Activated CD4-positive, alpha-beta T cell treated with anti-CD3 and anti-CD28 coated beads for 4 hours (primary cell): ENCODE results near the gene CCDC7.
A peak's percentile ranks its signal among the peaks of the same experiment; 100 is the strongest.
"Not testable (repeated sequence)": the region's sequence is repeated elsewhere in the genome, so short reads cannot be mapped to it uniquely, and the experiment has no call there.

ENCODE experiments used
- DNase-seq, 2 donors: peaks; one replicate each; pipeline ENCODE4 v3.0.0-alpha.2; 2020

CCDC7 gene

DNA sequence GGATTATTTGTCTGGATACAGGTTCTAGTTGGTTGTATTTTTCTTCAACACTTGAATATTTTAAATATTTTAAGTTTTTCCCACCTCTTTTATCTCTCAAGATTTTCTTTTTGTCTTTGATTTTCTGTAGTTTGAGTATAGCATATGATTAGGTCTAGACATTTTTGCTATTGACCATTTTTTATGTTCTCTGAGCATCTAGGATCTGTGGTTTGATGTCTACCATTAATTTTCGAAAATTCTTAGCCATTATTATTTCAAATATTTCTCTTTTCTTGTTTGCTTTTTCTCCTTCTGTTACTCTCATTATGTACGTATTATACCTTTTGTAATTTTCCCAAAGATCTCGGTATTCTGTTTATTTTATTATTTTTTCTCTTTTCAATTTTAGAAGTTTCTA lies 293.0 kb downstream of the CCDC7 start:
- no peak for DNase-seq

GRCh38 chr10:32744321-32744720 lies 298.4 kb downstream of the CCDC7 start:
- no peak for DNase-seq

DNA sequence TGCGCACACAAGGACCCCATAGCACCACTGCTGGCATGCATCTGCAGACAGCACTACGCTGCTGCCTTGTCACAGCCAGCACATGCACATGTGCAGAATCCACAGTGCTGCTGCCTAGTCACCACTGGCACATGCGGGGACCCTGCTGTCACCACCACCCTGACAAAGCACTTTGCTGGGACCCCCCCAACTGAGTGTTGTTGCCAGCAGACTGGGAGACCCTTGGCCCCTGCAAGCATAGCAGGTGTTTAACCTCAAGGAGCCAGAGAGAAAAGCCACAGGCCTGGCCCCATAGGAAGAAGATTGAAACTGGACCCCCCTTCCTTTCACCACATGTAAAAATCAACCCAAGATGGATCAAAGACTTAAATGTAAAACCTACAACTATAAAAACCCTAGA lies 300.9 kb downstream of the CCDC7 start:
- no peak for DNase-seq

DNA sequence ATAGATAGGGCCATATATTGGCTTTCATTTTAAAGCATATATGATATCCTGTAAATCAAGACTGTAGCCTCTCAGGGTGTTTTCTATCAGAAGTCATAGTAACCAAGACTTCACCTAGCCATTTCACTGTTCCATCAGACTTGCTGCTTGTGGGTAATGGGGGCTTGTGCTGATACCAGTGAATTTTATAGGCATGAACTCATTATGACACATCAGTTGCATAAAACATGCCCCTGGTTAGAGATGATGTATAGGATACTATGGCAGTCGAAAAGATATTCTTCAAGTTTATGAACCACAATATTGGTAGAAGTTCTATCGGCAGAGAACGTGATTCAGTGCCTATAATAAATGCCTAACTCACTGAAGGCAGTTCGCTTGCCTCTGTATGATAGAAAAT lies 305.6 kb downstream of the CCDC7 start:
- no peak for DNase-seq

GRCh38 chr10:32754900-32755299 lies 309.0 kb downstream of the CCDC7 start:
- not testable (repeated sequence) for DNase-seq

DNA sequence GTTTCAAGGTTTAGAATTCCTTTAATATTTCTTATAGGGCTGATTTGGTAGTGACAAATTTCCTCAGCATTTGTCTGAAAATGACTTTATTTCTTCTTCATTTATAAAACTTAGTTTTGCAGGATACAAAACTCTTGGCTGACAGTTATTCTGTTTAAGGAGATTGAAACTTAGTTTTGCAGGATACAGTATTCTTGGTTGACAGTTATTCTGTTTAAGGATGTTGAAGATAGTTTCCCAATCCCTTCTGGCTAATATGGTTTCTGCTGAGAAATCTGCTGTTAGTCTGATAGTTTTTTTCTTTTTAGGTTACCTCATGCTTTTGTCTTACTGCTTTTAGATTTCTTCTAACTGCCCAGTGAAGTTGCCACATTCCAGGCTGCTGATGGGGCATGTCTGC lies 325.3 kb downstream of the CCDC7 start:
- DNase-seq: no peak

- DNase-seq: no peak
These were observed 327.2 kb downstream of the CCDC7 start for GRCh38 chr10:32773105-32773504.

DNA sequence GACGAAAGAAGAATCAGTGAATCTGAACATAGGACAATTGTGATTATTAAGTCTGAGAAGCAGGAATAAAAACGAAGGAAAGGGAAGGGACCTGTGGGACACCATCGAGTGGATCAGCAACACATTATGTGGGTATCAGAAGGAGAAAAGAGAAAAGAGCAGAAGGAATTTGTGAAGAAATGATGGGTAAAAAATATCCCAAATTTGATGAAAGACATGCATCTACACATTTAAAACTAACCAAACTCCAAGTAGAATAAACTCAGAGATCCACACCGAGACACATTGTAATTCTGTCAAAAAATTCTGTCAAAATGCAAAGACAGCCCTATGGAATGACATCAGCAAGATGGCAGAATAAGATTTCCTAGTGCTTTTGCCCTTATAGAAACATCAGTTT lies 341.0 kb downstream of the CCDC7 start:
- no peak for DNase-seq

- DNase-seq: no peak
These were observed 341.8 kb downstream of the CCDC7 start for GRCh38 chr10:32787690-32788284.

GRCh38 chr10:32788359-32788758 lies 342.4 kb downstream of the CCDC7 start:
- DNase-seq: no peak

GRCh38 chr10:32790483-32790882 lies 344.5 kb downstream of the CCDC7 start:
- DNase-seq: no peak

DNA sequence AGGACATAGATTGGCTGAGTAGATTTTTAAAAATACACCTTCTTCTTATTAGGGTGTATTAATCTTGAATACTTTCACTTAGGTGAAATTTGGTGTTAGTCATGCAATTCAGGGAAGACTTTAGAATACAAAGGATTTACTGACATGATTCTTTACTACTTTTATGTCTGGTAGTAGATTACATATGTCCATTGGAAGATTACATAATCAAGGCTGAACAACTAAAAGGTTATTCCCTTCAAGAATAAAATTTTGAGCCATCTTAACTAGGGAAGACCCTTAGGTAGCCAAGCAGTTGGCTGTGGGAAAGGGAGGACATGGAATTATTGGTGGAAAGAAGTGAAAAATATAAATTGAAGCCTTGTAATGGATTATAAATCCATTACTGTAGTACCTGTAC lies 347.1 kb downstream of the CCDC7 start:
- DNase-seq: no peak

GRCh38 chr10:32795598-32796183 lies 349.8 kb downstream of the CCDC7 start:
- DNase-seq: peak in 1 of 2 donors; percentile 12

GRCh38 chr10:32797393-32797792 lies 351.5 kb downstream of the CCDC7 start:
- not testable (repeated sequence) for DNase-seq

DNA sequence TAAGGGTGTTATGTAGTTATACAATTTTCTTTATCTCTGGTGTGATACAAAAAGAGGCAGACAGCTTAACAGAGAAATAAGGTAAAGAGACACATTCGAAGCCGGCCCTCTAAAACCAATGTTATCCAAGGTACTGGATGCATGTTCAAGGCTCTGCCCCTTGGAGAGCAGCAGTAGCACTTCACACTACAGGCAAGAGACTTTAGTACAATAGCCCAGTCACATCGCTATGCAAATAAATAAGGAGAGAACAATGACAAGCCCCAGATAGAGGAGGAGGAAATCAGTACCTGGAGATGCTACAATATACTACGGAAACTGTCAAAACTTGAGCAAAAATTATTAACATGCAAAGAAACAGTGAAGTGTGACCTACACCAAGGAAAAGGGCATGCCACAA lies 401.0 kb downstream of the CCDC7 start:
- no peak for DNase-seq

- DNase-seq: no peak
These were observed 405.4 kb downstream of the CCDC7 start for GRCh38 chr10:32851301-32851700.

GRCh38 chr10:32854435-32854834 lies 408.5 kb downstream of the CCDC7 start:
- no peak for DNase-seq

DNA sequence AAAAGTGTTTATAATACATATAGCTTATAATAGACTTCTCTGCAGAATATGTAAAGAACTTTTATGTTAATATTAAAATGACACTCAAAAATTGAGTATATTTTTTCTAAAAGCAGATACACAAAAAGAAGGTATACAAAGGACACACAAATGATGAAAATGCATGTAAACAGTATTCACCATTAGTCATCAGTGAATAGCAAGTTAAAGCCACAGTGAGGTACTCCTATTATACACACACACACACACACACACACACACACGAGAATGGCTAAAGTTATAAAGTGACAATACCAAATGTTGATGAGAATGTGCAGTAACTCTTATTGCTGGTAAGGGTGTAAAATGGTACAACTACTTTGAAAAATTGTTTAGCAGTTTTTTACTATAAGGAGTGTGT lies 419.2 kb downstream of the CCDC7 start:
- DNase-seq: no peak

DNA sequence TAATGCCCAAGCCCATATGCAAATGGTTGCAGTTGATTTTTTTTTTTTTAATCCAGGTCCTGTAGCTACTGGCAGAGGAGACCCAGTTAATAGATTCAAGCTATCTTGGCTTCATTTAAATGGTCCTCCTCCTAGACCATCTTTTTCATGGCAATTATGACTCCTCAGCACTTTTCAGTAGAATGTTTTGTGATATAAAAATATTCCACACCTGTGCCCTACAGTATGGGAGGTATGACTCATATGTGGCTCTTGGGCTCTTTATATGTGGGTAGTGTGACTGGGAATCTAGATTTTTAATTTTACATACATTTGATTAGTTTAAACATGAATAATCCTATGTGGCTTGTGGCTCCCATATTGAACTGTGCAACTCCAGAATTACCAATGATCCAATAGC lies 432.0 kb downstream of the CCDC7 start:
- DNase-seq: no peak

- DNase-seq: no peak
These were observed 432.7 kb downstream of the CCDC7 start for GRCh38 chr10:32878646-32879045.

GRCh38 chr10:32882076-32882475 lies 436.1 kb downstream of the CCDC7 start:
- DNase-seq: no peak

GRCh38 chr10:32887481-32887880 lies 441.5 kb downstream of the CCDC7 start:
- DNase-seq: no peak

DNA sequence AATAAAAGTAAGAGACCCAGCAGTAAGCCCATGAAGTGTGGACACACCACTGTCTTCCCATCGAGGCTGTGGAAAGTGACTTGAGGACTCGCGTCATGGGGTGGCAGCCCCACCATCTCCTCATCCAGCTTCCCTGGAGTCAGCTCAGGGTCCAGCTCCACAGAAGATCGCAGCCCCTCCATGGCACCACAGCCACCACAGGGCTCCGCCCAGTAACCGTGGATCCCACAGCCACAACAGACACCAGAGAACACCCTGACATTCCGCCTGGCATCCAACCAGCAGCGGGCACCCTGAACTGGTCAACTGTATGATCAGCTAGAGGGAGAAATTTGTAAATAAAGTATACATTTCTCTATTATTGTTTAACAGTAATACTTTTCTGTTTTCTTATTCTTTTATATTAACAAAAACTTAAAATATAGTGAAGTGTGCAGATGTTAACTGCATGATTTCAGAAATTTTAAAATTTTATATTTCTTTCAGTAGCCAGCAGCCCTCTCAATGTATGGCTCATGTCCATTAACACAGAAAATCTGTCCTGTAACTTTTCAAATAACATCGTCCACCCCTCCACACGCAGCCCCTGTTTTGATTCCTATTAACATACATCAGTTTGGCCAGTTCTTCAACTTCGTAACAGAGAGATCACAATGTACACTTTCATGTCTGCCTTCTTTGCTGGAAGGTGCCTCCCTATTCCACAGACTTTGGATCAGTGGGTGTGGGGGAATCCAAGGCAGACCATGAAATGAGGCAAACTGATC lies 442.4 kb downstream of the CCDC7 start:
- DNase-seq: no peak

GRCh38 chr10:32889631-32890212 lies 443.8 kb downstream of the CCDC7 start:
- no peak for DNase-seq
